GM21825 (cell line): Measurements from ENCODE around the gene RPRD1B.

Experiments
- ATAC-seq: cut with Tn5 transposase; IDR thresholded peaks from one replicate; pipeline ENCODE4 v1.9.1; 2021; ENCODE audit warnings: mild to moderate bottlenecking, moderate library complexity; ENCODE audit not compliant: unreplicated experiment

The RPRD1B gene

GRCh38 chr20:38133680-38134426, 100.3 kb downstream of the RPRD1B start:
- no peak for ATAC-seq

DNA sequence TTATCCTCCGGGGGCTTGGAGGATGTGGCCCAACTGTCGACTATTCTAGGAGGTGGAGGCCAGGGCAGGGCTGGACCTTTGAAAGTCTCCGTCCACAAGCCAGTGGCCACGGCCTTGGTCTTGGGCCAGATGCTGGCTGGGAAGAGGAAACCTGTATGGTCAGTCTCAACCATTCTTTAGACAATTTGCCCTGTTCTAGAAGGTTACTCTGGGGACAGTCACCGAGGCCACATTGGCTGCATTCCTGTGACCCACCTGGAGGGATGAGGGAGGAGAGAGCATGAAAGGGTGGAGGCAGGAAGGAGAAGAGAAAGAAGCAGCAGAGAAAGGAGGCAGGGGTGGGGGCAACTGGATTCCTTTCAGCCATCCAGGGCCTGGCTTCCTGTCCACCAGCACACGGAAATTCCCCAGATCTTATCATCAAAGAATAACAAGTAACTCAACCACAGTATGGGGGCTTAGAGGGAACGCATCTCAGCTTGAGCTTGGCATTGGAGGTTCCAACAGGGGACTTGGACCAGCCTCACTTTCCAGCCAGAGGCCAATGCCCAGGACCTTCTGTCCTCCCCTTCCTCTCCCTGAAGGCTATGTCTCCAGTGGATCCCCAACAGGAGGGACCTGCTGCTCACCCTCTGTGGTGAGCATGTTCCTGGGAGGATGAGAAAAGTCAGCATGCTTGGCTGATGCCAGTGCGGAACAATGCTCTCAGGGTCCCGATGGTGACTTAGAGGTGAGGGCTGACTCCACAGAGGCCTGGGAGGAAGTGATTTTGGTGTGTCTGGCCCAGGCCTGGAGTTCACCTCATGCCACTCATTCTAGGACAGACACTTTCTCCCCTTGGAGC, 101.1 kb downstream of the RPRD1B start:
- ATAC-seq, result no peak

- no peak for ATAC-seq
Measured at GRCh38 chr20:38135271-38135650, 101.7 kb downstream of the RPRD1B start.

DNA sequence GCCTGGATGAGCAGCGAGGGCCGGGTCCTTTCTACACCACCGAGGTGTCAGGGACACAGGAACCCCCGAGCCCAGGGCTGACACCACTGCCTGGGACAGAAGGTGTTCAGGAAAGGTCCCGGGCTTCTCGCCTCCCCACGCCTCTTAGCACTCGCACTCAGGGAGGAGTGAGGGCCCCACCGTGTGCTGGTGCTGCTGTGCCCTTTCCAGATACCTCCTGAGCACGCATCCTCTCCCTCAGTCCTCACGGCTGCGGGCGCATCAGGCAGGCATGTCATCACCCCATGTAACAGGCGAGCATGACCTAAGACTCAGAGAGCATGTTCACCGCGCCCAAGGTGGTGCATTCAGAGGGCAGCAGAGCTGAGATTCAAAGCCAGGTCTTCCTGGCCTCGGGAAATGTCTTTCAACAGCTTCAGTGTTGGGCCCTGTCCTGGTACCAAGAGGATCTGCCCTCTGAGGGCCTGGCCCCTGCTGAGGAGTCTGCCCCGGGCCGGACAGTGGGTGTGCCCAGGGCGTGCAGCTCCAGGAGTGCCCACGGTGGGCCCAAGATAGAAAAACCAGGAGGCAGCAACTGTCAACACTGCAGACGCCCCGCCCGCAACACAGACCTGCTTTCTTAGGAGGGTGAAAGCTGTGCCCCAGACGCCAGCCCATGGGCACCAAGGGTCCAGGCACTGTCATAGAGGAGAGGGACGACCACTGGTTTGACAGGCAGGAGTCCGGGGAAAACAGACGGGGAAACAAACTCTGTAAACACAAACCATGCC, 102.3 kb downstream of the RPRD1B start:
- no peak for ATAC-seq

DNA sequence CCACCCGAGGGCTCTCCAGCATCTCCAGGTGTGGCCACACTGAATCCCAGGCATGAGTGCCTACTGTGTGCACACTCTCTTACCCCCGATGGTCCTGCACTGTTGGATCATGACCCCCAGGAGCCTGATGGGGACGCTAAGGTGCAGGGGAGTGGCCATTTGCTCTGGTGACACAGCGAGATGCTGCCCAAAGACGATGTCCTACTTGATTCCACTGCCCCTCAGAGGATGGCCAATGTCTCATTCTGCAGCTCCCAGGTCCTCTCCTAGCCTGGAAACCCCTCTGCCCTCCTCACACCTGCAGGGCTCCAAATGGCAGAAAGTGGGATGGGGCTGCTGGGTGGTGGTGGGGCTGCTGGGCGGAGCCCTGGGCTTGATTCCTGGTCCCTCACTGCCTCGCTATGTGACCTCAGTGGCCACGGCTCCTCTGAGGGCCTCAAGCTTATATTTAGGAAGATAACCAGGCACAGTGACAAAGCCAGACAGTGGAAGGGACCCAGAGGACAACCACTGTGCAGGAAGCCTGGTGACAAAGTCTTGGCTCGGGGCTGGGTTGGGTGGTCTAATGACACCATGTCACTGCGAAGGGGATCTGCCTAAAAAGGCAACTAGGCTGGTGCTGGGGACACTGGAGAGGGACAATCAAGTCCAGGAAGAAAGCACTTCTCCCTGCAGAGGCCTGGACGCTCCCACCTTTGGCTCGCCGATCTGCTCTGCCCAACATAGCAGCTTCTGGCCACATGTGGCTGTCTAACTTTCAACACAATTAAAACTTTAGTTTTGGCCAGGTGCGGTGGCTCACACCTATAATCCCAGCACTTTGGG, 103.1 kb downstream of the RPRD1B start:
- ATAC-seq, result no peak

DNA sequence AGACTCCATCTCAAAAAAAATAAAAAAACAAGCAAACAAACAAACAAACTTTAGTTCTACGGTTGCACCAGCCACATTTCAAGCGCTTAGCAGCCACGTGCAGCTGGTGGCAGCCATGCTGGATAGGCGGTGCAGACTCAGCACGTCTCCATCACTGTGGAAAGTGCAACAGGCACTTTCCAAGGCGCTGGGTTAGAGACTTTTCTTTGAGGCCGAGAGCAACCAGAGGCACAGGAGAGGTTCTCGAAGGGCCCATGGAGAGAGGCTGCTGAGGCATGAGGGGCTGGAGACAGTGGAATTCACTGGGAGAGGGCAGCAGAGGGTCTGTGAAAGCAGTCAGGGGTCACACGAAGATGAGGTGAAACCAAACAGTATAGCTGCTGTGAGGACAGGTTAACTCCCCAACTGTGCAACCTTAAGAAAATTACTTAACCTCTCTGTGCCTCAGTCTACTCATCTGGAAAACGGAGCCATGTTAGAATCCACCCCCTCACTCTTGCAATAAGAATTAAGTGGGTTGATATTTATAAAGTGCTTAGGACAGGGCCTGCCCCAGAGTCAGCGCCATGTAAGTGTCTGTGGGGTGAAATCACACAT, 104.0 kb downstream of the RPRD1B start:
- no peak for ATAC-seq

DNA sequence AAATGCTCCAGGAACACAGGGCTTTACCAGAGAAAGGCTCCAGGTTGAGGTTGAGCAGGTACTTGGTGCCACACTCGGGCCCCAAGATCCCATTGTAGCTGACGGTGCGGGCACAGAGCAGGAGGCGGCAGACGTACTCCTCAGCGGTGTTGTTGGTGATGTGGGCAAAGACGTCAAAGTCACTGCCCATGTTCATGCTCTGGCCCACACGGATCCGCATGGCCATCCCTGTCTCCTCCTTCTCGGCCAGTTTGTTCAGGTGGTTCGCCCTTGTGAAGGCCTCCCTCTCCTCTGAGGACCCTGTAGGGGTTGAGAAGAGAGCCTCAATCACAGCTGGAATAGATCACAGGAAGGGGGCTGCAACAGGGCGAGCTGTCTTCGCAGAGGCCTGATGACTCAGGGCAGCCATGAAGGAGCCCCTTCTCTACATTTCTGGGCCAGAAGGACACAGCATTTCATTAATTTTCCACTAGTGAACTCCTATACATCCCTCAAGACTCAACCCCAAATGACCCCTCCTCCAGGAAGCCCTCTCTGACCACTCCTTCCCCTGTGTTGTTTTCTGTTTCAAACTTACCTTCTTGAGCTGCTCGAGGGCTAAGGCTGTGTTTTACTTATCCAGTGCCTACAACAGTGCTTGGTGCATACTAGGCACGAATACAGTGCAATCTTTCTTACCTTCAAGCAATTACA, 104.7 kb downstream of the RPRD1B start:
- no peak for ATAC-seq

- ATAC-seq, result no peak
Measured at GRCh38 chr20:38139156-38139912, 105.8 kb downstream of the RPRD1B start.

DNA sequence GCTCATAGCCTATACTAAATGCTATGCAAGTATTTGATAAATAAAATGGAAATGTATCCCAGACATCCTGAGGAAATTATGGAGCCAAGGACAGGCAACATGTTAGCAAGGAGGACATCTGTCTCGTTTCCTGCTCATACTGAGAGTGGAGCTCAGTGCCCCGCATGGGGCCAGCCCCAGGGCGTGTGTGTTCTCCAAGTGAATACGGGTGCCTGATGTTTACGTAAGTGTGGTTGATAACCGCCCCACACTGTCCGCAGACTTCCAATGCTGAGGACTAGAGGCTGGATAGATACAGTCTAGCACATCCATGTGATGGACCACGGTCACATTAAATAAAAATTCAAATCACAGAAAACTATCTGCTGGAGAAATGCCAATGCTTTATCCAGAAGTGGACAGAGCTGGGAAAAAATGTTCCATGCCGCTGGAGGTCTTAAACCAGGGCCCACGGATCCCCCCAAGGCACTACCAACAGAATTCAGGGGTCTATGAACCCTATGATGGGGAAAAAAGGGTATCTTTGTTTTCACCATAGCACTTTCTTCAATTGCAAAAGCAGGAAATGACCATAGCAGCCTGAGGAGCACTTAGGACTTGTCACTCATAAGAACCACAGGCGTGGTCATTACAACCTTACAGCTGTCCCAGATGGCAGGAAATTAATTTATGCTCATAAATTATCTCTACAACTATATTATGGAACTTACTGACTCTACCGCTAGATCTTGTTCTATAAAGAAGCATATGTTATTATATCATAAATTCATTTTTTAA, 106.6 kb downstream of the RPRD1B start:
- no peak for ATAC-seq

- ATAC-seq, result no peak
Measured at GRCh38 chr20:38141204-38141888, 107.8 kb downstream of the RPRD1B start.
